Amniotic stem cell (primary cell): ENCODE results near the gene DDT.
"Not testable (repeated sequence)": the region's sequence is repeated elsewhere in the genome, so short reads cannot be mapped to it uniquely, and the experiment has no call there.

Source experiments
- DNase-seq: peaks from one replicate; lab custom pipeline; 2025; lab: John Stamatoyannopoulos, UW

Gene DDT

DNA sequence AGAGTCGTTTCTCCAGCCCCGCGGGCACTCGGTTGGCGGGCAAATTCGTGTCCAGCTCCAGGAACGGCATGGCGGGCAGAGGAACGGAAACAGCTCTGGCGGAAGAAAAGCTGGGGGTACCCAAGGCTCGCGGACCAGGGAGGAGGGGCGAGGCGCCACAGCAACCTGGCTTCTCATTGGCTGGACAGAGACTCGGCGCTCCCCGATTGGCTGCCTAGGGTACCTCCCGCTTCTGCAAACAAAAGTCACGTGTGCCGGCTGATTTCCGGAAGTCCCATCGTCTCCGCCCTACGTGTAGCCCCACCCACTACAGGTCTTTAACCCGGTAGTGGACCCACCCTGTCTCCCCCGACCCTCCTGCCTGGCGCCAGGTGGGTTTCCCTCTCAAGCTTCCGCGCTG, at the start of gene DDT:
DDT (minus strand) TSS at position 97 of the 400 bp plus-strand sequence; CDS start at position 70, 27 bp downstream.
- not testable (repeated sequence) for DNase-seq

DNA sequence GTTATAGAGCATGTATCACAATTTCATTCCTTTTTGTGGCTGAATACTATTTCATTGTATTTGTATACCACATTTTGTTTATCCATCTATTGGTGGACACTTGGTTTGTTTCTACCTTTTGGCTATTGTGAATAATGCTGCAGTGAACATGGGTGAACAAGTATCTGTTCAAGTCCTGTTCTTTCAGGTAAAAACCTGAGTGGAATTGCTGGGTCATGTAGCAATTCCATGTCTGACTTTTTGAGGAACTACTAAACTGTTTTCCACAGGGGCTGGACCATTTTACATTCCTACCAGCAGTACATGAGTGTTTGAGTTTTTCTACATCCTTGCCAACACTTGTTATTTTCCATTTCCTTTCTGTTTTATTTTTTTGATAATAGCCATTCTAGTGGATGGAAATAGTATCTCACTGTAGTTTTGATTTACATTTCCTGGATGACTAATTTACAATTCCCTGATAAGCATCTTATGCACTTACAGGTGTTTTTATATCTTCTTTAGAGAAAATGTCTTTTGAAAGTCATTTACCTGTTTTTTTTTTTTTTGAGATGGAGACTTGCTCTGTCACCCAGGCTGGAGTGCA, 49.1 kb upstream of the DDT start:
- no peak for DNase-seq

DNA sequence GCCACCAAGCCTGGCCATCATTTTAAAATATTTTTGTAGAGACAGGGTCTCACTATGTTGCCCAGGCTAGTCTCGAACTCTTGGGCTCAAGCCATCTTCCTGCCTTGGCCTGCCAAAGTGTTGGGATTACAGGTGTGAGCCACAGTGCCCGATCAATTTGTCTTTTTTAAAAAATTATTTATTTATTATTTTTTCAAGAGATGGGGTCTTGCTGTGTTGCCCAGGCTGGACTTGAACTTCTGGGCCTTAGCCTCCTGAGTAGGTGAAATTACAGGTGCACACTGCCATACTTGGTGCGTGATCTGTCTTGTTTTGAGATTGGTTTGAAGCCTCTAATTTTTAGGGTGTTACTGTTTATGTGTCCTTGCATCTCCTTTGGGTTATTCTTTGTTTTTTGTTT, 47.1 kb upstream of the DDT start:
- no peak for DNase-seq

DNA sequence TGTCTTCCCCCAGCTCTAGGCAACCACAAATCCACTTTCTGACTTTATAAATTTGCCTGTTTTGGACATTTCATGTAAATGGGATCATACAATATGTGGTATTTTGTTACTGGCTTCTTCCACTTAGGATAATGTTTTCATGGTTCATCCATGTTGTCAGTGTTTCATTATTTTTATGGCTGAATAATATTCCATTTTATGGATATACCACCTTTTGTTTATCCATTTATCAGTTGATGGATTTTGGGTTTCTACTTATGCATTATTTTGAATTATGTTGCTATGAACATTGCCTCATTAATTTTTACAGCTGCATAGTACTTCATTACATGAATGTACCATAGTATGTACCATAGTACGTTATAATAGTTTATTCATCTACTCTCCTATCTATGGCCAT, 41.9 kb upstream of the DDT start:
- DNase-seq = no peak

DNA sequence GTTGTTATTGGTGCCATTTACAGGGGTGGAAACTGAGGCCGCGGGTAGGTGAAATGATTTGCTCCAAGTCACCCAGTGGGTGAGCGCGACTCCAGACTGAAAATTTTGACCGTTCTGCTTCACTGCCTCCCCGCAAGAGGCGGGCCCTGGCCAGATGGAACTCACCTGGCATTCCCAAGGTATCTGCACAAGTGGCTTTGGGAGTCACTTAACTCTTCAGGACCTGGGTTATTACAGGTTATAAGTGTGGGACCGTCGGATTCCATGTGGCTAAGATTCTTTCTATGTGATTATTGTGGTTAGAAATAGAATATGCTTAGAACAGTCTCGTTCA, 37.5 kb upstream of the DDT start:
- no peak for DNase-seq

DNA sequence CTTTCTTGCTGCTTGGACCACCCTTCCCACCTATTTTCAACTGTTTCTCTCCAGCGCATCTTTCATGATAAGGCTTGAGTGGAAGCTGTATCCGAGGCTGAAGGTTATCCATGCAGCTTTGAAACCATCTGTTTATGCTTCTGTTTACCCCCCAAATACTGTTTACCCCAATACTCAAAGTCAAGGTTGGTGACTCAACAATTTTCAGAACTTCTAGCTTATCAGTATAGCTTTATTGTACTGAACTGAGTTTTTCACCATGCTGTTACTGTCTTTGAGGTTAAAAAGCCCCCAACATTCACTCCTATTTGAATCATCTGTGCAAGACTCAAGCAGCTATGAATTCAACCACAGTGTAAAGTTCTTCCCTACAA, 35.8 kb upstream of the DDT start:
- DNase-seq = no peak

DNA sequence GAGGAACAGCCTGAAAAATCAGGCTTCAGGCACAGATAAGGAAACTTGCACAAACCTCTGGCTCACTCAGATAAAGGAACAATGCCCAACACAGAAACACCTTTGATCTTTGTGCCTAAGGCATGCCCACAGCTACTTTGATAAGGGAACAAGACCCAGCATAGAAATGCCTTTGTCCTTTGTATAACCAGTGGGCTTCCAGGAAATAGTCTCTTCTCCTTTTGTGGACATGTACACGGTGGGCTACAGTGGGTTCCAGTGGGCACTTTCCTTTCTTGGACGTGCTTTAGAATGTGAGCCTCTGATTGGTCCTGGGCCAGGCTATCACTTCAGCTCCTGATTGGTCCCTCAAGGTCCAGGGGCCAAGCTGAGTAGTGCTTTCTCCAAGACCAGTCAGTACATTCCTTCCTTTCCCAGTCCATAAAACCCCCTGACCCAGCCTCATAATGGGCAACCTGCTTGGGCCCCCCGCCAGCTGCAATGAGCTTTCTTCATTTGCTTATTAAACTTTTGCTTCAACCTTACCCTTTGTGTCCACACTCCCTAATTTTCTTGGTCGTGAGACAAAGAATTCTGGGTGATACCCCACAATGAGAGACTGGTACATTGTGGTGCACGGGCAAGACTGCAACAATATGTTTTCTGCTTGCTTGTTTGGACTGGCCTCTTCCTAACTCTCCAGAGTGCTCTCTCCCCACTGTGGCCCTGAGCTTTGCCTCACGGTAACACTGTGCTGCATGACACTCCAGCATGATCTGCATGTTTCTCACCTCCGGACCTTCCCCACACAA, 35.2 kb upstream of the DDT start:
- DNase-seq = no peak

DNA sequence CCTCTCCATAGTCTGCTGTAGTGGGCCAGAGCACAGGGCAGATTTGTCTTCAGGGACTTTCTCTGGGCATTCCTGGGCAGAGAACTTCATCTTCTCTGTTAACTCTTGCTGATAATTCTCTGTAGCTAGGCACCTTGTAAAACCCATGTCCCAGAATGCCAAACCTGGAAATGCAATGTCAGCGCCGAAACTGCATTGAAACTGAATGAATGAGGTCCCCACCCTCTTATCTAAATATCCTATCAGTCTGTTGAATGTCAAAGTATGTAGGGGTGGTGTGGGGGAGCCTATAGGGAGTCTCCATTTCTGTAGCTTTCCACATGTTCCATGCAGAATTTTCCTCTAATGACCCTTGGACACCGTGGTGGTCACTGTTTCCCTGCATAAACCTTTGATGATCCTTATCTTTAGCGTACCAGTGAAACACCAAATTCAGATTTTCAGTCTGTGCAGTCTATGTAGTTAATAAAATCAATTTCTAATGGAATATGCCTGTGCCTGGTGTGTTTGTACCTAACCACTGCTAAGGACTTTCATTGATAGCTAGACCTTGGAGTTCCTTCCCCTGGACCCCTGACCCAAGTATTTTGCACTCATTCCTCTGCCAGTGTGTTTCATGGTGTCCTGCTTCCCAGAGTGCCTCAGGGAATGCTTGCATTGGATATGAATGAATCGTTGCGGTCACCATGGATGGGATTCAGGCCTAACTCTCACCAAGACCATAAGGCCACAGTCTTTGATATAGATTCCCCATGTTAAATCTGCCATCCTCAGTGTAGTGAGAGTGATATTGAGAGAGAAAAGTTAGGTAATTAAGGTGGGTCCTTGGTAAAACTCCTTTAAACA, 34.4 kb upstream of the DDT start:
- no peak for DNase-seq

DNA sequence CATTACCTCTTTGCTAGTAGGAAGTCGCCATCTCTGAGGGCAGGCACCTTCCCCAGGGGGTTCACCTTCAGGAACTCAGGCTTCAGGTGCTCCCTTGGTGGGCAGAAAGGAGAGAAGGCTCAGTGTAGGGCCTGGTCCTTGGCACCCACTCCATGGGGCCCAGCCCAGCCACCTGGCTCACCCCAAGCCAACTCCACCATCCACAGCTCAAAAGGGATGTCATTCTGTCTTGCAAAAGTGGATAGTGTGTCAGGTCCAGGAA, 33.7 kb upstream of the DDT start:
- DNase-seq = no peak

DNA sequence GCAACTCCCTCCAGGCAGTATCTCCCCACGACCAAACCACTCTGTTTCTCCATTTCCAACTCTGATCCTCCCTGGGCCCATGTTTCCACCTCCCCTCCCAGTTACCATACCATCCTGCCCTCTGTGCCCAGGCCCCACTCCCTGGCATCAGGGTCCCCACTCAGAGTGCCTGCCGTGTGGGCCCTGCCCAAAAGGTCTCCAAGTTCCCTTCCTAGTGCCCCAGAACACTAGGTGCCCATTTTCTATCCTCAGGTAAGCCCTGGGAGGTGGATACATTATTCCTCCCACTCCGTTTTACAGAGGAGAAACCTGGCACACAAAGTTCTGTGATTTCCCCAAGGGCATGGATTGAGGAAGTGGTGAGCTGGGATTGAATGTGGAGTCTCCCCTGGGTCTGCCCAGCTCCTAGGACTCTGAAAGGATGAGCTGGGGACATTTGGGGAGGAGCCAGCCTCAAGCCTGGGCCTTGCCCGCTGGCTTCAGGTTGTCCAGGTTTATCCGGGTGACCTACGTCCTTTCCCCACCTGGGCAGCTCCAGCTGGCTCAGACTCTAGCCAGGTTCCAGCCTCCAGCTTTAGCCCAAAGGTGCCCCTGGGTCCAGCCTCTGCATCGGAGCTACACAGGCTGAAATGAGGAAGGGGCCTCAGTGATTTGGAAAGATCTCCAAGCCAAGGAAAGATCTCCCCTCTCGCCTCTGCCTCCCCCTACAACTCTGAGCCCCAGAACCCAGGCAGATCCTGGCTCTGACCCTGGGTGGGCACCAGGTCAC, 33.2 kb upstream of the DDT start:
- DNase-seq = no peak

DNA sequence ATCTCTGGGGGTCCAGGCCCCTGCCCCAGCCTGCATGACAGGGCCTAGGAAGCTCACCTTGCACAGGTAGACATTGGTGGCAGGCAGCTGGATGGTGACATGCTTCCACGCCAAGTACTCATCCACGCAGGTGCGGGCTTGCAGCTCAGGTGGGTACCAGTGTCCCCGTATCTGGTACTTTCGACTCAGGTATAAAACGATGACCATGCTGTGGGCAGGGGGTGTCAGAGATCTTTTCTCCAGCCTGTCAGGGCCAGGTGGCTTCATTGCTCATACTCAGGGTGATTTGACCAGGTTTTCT, 32.6 kb upstream of the DDT start:
- DNase-seq = no peak

DNA sequence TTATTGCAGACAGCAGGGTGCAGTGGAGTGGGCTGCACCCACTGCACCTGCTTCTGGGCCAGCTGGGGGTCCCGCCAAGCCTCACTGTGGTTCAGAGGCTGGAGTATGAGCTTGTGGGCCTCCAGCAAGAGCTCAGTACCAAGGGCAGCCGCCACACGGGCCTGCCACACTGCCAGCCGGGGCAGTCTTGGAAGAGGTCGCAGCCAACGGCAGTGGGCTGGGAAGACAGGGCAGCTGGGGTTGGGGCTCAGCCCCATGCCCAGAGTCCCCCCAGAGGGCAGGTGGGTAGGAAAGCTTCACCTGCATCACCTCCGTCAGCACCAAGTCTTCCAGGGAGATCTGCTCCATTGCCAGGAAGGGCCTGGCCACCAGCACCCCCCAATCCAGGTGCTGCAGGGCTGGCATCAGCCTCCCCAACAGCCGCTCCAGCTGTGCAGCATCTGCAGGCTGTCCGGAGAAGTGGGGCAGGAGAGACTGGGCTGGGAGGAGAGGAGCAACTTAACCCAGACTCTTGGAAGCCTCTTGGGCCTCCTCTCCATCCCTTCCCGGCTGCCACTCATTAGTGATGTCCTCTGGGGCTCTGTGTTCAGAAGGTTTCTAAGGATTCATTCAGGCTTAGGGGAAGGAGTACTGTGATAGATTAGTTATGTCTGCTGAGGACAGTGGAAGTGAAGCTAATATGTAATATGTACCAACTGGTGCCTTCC, 32.1 kb upstream of the DDT start:
- no peak for DNase-seq

DNA sequence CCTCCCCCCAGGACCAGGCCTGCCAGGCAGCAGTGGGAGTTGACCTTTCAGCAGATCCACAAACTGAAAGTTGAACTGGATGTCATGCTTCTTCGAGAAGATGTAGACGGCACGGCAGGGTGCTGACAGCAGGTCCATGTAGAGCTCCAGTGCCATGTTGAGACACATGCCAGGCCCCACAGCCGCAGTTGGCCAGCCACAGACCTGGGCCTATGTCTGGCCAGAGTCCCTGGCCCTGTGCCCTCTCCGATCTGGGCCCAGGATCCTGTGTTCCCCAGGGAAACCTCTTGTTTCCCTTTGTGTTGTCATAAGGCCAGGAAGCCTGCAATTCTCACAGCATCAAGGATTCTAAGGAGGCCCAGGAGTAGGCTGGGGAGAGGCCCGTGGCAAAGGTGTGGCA, 31.0 kb upstream of the DDT start, which contains the start of gene GSTT4:
GSTT4 (minus strand) TSS at position 253 of the 400 bp plus-strand sequence; CDS start at position 156, 97 bp downstream.
- DNase-seq = no peak

DNA sequence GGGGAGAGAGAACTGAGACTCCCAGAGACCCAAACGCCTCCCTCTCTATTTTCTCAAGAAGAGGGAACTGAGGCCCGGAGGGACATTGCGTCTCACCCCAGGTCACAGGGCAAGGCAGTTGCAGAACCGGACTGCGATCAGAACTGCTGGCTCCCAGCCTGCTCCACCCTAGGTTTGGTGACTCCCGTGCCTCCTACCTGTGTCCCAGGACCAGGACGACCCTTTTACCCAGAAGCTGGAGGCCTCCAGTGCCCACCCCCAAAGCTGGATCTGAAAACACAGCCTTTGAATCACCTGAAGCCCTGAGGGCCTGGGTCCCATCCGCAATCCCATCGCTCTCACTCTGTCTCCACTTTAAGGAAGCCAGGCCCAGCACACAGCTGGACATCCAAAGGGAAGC, 29.6 kb upstream of the DDT start:
- DNase-seq = no peak

DNA sequence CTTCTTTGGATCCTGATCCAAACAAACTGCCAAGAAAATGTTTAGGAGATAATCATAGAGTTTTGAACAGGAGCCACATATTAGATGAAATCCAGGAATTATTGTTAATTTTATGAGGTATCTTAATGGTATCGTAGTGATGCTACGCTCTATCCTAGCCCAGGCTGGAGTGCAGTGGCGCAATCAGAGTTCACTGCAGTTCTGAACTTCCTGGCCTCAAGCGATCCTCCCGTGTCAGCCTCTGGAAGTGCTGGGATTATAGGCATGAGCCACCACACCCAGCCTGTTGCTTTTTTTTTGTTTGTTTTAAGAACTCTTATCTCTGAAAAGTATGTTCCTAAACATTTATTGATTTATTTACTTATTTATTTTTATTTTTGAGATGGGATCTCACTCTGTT, 28.6 kb upstream of the DDT start:
- no peak for DNase-seq

DNA sequence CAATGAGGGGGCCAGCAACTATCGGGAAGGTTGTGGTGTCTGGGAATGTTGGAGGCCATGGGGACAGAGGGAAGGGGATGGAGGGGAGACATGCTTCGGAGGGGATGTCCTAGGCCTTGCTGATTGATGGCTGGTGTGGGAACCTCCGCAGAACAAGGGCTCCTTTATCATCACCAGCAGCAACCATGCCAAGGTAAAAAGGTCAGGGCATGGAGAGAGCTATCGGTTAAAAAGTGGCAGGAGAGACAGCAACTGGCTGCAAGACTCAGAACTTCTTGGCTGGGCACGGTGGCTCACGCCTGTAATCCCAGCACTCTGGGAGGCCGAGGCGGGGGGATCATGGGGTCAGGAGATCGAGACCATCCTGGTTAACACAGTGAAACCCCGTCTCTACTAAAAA, 28.0 kb upstream of the DDT start:
- no peak for DNase-seq

DNA sequence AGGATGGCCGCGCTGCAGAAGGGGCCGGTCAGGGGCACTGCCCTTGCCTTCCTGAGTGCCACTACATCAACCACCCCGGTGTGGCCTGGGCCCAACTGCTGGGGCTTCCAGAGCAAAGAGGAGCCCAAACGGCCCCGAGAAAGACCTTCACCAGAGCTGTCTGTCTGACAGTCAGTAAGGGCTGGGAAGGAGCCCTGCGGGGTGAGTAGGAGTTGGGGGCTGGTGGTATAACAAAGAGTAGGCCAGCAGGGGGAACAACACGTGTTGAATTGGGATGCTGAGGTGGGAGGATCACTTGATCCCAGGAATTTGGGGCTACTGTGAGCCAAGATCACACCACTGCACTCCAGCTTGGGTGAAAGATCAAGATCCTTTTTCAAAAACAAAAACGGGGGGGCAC, 27.1 kb upstream of the DDT start:
- no peak for DNase-seq

DNA sequence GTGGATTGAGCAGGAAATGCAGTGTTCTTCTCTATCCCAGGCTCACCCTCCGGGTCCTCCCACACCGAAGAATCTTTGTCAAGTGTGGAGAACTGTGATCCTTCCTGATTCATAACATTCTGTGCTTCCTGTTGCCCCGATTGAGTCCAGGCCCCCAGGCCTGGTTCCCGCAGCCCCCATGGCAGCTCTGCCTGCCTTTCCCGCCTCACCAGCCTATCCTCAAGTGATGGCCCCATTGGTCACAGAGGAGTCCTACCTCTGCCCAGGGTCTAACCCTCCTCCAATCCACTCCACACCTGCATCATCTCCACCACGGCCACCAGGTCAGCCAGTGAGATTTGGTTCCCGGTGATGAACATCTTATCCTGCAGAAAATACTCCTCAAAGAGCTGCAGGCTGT, 25.5 kb upstream of the DDT start:
- not testable (repeated sequence) for DNase-seq

DNA sequence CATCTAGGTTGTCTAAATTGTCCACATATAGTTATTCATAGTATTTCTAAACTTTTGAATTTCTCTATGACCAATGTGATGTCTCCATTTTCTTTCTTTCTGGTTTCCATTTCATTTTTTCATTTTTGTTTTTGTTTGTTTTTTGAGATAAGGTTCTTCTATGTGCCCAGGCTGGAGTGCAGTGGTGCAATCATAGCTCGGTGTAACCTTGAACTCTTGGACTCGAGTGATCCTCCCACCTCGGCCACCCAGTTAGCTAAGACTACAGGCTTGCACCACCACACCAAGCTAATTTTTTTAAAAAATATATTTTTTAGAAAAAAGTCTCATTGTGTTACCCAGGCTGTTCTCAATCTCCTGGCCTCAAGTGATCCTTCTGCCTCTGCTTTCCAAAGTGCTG, 22.9 kb upstream of the DDT start:
- no peak for DNase-seq

DNA sequence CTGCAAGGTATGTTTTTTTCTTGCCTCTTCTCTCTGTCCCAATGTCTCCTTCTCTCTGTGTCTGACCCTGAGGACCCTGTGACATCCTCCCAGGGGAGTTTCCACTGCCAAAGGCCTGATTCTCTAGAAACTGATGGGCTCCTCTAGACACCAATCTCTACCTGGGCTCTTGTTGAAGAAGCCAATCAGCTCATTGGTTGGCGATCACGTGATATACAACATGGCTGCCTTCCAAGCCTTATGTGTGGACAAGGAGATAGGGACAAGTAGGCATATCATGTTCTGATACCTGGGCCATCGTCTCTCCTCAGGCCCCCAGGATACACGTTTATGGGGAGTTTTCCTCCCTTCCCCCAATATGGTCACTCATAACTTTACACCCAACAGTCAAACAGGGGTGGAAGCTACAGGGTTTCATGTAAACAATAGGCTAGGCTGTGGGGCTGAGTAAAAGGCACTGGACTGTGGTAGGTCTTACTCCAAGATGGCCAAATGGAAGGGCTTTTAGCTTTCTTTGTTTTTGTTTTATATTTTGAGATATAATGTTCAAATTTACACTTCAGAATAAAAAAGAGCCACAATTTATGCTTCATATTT, 19.4 kb upstream of the DDT start:
- DNase-seq = not testable (repeated sequence)

DNA sequence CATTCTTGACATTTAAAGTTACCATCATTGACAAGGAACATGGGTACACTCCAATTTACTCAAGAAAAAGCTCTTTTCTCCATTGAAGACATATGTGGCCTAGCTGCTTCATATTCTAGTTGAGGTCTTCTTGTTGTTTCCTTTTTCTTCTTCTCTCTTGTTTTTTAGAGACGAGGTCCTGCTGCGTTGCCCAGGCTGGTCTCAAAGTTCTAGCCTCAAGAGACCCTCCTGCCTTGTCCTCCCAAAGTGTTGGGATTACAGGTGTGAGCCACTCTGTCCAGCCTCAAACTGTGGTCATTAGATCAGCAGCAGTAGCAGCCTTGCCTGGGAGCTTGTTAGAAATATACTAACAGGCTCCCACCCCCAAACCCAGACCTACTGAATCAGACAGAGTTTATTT, 18.8 kb upstream of the DDT start:
- DNase-seq = not testable (repeated sequence)
